DND-41 (cell line): ENCODE results near the gene DAW1.
"Not testable (repeated sequence)": the region's sequence is repeated elsewhere in the genome, so short reads cannot be mapped to it uniquely, and the experiment has no call there.

Source experiments
- ATAC-seq: fragments of 200-7000 bp; cut with Tn5 transposase; 3 replicates; pipeline ENCODE4 v1.9.1; 2021; ENCODE audit warnings: low read depth; ENCODE audit not compliant: insufficient read depth
- DNase-seq: peaks from one replicate; pipeline ENCODE4 v3.0.0-alpha.2; 2020
- H2AFZ ChIP-seq: 2 replicates; pipeline ENCODE4 v1.6.0; 2012; ENCODE audit warnings: low read depth, low read length
- H3K27ac ChIP-seq: 2 replicates; pipeline ENCODE4 v1.5.1; 2012; ENCODE audit warnings: low read length, inconsistent platforms
- H3K27me3 ChIP-seq: fragments of 200-600 bp; sonication (generic); 2 replicates; pipeline ENCODE4 v1.6.0; 2012; ENCODE audit warnings: low read length, mild to moderate bottlenecking, inconsistent platforms; ENCODE audit not compliant: insufficient read depth, poor library complexity
- H3K36me3 ChIP-seq: 2 replicates; pipeline ENCODE4 v1.5.1; 2012; ENCODE audit warnings: low read length, inconsistent platforms; ENCODE audit not compliant: insufficient read depth
- H3K4me1 ChIP-seq: 2 replicates; pipeline ENCODE4 v1.5.1; 2012; ENCODE audit warnings: mild to moderate bottlenecking, low read length; ENCODE audit not compliant: insufficient read depth
- H3K4me2 ChIP-seq: 2 replicates; pipeline ENCODE4 v1.6.0; 2012; ENCODE audit warnings: mild to moderate bottlenecking, moderate library complexity, low read length, inconsistent platforms; ENCODE audit not compliant: insufficient read depth
- H3K4me3 ChIP-seq, 2 experiments: fragments of 200-600 bp in 1 of 2; shearing (Covaris generic) in 1 of 2; 2 replicates each; pipeline ENCODE4 v1.5.1; 2012 to 2016; ENCODE audit warnings: inconsistent platforms in 2 of 2, low read length in 2 of 2, mild to moderate bottlenecking in 2 of 2, low read depth in 1 of 2, moderate library complexity in 1 of 2
- H3K79me2 ChIP-seq: 2 replicates; pipeline ENCODE4 v1.6.0; 2012; ENCODE audit warnings: low read length, inconsistent platforms; ENCODE audit not compliant: insufficient read depth
- H3K9ac ChIP-seq: 2 replicates; pipeline ENCODE4 v1.6.0; 2012; ENCODE audit warnings: low read depth, mild to moderate bottlenecking, inconsistent platforms, low read length, moderate library complexity
- H3K9me3 ChIP-seq: 2 replicates; pipeline ENCODE4 v1.5.1; 2012; ENCODE audit warnings: low read length, moderate library complexity, mild to moderate bottlenecking, inconsistent platforms; ENCODE audit not compliant: insufficient read depth, severe bottlenecking
- H4K20me1 ChIP-seq: 2 replicates; pipeline ENCODE4 v1.6.0; 2012; ENCODE audit warnings: low read length; ENCODE audit not compliant: insufficient read depth
- CTCF ChIP-seq: IDR thresholded peaks from 2 replicates; pipeline ENCODE4 v1.5.1; 2012; ENCODE audit warnings: borderline replicate concordance, low read length, moderate library complexity, mild to moderate bottlenecking; ENCODE audit not compliant: poor library complexity, severe bottlenecking; ENCODE audit errors: extremely low read depth
- EZH2 ChIP-seq: IDR thresholded peaks from 3 replicates; pipeline ENCODE4 v1.6.1; 2012; ENCODE audit warnings: borderline replicate concordance, low read depth, mild to moderate bottlenecking, moderate library complexity, low read length, inconsistent platforms; ENCODE audit not compliant: severe bottlenecking

DAW1 gene

DNA sequence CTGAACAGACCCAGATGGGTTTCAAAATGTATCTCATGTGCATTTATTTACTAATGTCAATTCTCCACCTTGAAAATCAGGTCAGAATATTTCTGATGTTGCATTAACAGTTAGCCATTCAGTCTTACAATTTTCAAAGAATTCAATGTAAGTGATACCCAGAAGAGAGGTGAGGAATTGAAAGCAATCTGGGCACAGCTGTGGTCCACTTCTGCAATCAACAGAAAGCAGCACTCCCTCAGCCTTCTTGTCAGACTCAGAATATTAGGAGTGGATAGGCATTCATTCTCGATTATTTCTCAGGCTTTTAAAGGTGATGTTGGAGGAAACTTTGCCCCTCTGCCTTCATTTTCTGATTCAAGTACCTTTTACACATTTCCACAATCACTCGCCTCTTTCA is 42.1 kb upstream of the DAW1 start:
- TF ChIP-seq EZH2 (no peak), CTCF (no peak)
- Histone ChIP-seq H3K27ac (no peak overlapping the region), H3K9ac (no peak overlapping the region), H3K4me1 (no peaks in the 10 kb centered on the region), H3K4me2 (no peak overlapping the region), H4K20me1 (no peaks in the 10 kb centered on the region), H3K4me3 (no peak overlapping the region), H3K27me3 (no peaks in the 10 kb centered on the region), H3K79me2 (no peaks in the 10 kb centered on the region), H3K36me3 (no peaks in the 10 kb centered on the region), H2AFZ (no peak overlapping the region), H3K9me3 (no peaks in the 10 kb centered on the region)
- ATAC-seq (no peak), DNase-seq (no peak)

GRCh38 chr2:227834423-227834822 is 37.0 kb upstream of the DAW1 start:
- no peak for DNase-seq
- Histone ChIP-seq H3K27ac (no peak overlapping the region), H3K9me3 (no peaks in the 10 kb centered on the region), H3K9ac (no peak overlapping the region), H2AFZ (no peak overlapping the region), H3K27me3 (no peaks in the 10 kb centered on the region), H3K4me3 (no peak overlapping the region), H3K36me3 (no peaks in the 10 kb centered on the region), H4K20me1 (no peaks in the 10 kb centered on the region), H3K4me1 (no peaks in the 10 kb centered on the region), H3K4me2 (no peak overlapping the region), H3K79me2 (no peaks in the 10 kb centered on the region)
- ATAC-seq = no peak
- TF ChIP-seq EZH2 (no peak), CTCF (no peak)

DNA sequence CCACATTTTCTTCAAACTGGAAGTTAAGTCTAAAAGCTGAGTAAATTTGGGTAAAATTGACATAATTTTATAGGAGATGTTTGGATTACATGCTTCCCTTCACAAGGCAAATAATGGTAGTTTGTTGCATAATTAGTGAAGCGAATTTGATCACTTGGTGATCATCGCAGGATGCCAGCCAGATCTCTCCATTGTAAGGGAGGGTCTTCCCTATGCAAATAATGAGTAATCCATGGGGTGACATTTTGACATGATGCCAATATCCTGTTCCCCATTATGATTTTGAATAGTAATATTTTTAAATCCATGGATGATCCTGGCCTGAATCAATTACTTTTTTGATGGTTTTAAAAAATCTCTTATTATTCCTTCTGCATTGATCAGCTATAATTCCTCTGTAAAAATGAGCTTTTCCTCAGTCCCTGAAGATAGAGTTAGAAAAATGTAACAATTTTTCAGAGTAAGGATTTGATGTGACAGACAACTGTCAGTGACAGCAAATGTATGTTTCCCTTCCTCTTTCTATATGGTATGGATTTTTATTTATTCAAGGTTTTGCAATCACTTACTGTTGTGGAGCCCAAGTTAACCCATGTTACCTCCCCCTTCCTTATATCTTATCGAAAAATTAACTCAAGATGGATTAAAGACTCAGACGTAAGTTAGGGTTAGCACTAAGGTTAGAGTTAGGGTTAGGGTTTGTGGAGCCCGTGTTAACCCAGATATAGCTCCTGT is 36.3 kb upstream of the DAW1 start:
- no peak overlapping the region for H3K27ac ChIP-seq
- no peak for DNase-seq
- no peaks in the 10 kb centered on the region for H3K9me3 ChIP-seq
- no peak overlapping the region for H3K4me3 ChIP-seq
- ATAC-seq = no peak
- no peaks in the 10 kb centered on the region for H4K20me1 ChIP-seq
- no peaks in the 10 kb centered on the region for H3K36me3 ChIP-seq
- TF ChIP-seq EZH2 (no peak), CTCF (no peak)
- H3K9ac ChIP-seq = no peak overlapping the region
- H3K4me1 ChIP-seq = no peaks in the 10 kb centered on the region
- H3K4me2 ChIP-seq = no peak overlapping the region
- H3K27me3 ChIP-seq = no peaks in the 10 kb centered on the region
- no peak overlapping the region for H2AFZ ChIP-seq
- no peaks in the 10 kb centered on the region for H3K79me2 ChIP-seq

DNA sequence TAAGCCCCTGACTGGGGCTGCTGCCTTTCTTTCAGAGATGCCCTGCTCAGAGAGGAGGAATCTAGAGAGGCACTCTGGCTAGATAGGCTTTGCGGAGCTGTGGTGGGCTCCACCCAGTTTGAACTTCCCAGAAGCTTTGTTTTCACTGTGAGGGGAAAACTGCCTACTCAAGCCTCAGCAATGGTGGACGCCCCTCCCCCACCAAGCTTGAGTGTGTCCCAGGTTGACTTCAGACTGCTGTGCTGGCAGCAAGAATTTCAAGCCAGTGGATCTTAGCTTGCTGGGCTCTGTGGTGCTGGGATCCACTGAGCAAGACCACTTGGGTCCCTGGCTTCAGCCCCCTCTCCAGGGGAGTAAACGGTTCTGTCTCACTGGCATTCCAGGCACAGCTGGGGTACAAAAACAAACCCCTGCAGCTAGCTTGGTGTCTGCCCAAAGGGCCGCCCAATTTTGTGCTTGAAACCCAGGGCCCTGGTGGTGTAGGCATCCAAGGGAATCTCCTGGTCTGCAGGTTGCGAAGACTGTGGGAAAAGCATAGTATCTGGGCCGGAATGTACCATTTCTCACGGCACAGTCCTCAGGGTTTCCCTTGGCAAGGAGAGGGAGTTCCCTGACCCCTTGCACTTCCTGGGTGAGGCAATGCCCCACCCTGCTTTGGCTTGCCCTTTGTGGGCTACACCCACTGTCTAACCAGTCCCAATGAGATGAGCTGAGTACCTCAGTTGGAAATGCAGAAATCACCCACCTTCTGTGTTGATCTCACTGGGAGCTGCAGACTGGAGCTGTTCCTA is 31.9 kb upstream of the DAW1 start:
- not testable (repeated sequence) for H3K27me3 ChIP-seq, DNase-seq, H3K4me1 ChIP-seq, H4K20me1 ChIP-seq, H2AFZ ChIP-seq, H3K4me3 ChIP-seq, H3K27ac ChIP-seq, H3K9ac ChIP-seq, H3K9me3 ChIP-seq, H3K4me2 ChIP-seq, H3K79me2 ChIP-seq, H3K36me3 ChIP-seq, ATAC-seq
